ENCODE measurements around the gene MYO9B. TPM values are rescaled to one million over a fixed set of nuclear protein-coding genes. Genes with fewer than 3 reads are reported as not detected.

MYO9B gene
- total and polyA plus RNA-seq, 7 donors, result 24.6 to 95.0 (median 48.2) TPM

- H3K27ac ChIP-seq, result no peak overlapping the region
- 94 to 95% methylated on average over 5 of the region's 5 CpGs for WGBS, 2 donors
- peaks cover 0 to 63% (median 33%) of the 10 kb centered on the region in 4 donors for H3K36me3 ChIP-seq
- TF ChIP-seq CTCF (IDR thresholded peaks at IDR 0.05), result no peak
- TF ChIP-seq POLR2A (IDR thresholded peaks at IDR 0.05), result no peak
- no peak for TF ChIP-seq POLR2AphosphoS5 (IDR thresholded peaks at IDR 0.05)
- TF ChIP-seq EP300 (IDR thresholded peaks at IDR 0.05), result no peak
- DNase-seq, result no peak
- no peaks in the 10 kb centered on the region for H3K9me3 ChIP-seq
- peaks cover 0 to 19% (median 14%) of the 10 kb centered on the region in 4 donors for H3K4me1 ChIP-seq
- intact Hi-C loops (cut with DNase I), result no loop called here
- no peak overlapping the region for H3K4me3 ChIP-seq
- no peaks in the 10 kb centered on the region for H3K27me3 ChIP-seq
Observed at GRCh38 chr19:17213334-17213733, 137.8 kb downstream of the MYO9B start.

- WGBS, 2 donors, result 30 to 41% methylated on average over 16 of the region's 16 CpGs
- Histone ChIP-seq H3K27ac (peak overlapping the region; percentile 85 to 93 (median 90)), H3K36me3 (peaks cover 0 to 59% (median 30%) of the 10 kb centered on the region in 4 donors), H3K27me3 (no peaks in the 10 kb centered on the region), H3K9me3 (no peaks in the 10 kb centered on the region), H3K4me3 (peak overlapping the region; percentile 61 to 91 (median 76)), H3K4me1 (peaks cover 0 to 19% (median 14%) of the 10 kb centered on the region in 4 donors)
- TF ChIP-seq POLR2A (IDR thresholded peaks at IDR 0.05) (no peak), POLR2AphosphoS5 (IDR thresholded peaks at IDR 0.05) (no peak), CTCF (IDR thresholded peaks at IDR 0.05) (no peak), EP300 (IDR thresholded peaks at IDR 0.05) (no peak)
- no peak for DNase-seq
- intact Hi-C loops (cut with DNase I), result loop anchor here (2.0 kb wide), 1 partner anchor 52 kb away; the partner anchor contains the start of gene BABAM1
Observed at GRCh38 chr19:17214508-17215126, 139.0 kb downstream of the MYO9B start.

DNA sequence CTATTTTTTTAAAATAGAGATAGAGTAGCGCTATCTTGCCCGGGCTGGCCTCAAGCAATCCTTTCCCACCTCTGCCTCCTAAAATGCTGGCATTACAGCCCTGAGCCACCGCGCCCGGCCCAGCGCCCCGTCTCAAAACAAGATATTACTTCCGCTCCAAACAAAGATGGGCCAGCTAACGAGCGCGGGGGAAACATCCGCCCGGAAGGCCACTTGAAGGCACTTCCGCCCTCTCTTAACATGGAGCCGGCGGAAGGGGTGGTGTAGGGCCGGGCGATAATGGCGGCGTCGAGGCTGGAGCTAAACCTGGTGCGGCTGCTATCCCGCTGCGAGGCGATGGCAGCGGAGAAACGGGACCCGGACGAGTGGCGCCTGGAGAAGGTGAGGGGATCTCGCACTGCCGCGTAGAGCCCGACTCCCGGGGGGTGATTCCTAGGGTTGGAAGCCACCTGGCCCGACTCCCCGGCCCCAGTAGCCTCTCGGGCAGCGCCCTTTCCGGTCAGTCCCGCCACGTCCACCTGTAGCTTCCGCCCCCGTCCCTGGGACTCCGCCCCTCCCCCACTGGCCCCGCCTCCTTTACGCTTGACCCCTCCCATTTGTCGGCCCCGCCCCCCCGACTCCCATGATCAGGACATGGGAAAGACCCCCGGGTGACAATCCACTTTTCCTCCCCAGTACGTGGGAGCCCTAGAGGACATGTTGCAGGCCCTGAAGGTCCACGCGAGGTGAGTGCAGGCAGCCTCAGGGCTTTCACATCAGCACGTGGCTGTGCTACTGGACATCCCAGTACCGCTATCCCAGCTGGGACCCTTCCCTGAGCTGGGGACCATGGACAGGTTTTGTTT, 139.8 kb downstream of the MYO9B start, which contains the start of gene USE1:
Gene USE1, plus strand, starts transcription at position 231 of the 845 bp plus-strand sequence. Its CDS starts 49 bp downstream, at position 280.
- Histone ChIP-seq H3K9me3 (no peaks in the 10 kb centered on the region), H3K27me3 (no peaks in the 10 kb centered on the region), H3K27ac (peak within 1 kb of the TSS; percentile 85 to 93 (median 90)), H3K4me1 (peaks cover 0 to 19% (median 15%) of the 10 kb centered on the region in 4 donors), H3K4me3 (peak within 1 kb of the TSS; percentile 61 to 91 (median 76)), H3K36me3 (peaks cover 0 to 53% (median 27%) of the 10 kb centered on the region in 4 donors)
- TF ChIP-seq POLR2AphosphoS5 (IDR thresholded peaks at IDR 0.05), result peak; percentile 56 to 77 (median 74)
- TF ChIP-seq CTCF (IDR thresholded peaks at IDR 0.05), result no peak
- TF ChIP-seq POLR2A (IDR thresholded peaks at IDR 0.05), result peak; percentile 6 to 43
- intact Hi-C loops (cut with DNase I), result loop anchor here (2.0 kb wide), 1 partner anchor 51 kb away; the partner anchor contains the start of gene BABAM1
- DNase-seq, result peak; percentile 96
- 5% methylated on average over 56 of the region's 56 CpGs for WGBS, 2 donors

GRCh38 chr19:17216058-17216670, 140.6 kb downstream of the MYO9B start:
- intact Hi-C loops (cut with DNase I), result no loop called here
- H3K9me3 ChIP-seq, result no peaks in the 10 kb centered on the region
- TF ChIP-seq POLR2A (IDR thresholded peaks at IDR 0.05) (no peak), EP300 (IDR thresholded peaks at IDR 0.05) (no peak)
- no peak for DNase-seq
- peaks cover 0 to 45% (median 23%) of the 10 kb centered on the region in 4 donors for H3K36me3 ChIP-seq
- peak overlapping the region in 3 of 4 donors; percentile 61 to 79 (median 73) for H3K4me3 ChIP-seq
- peaks cover 0 to 20% (median 15%) of the 10 kb centered on the region in 4 donors for H3K4me1 ChIP-seq
- peak overlapping the region; percentile 85 to 93 (median 90) for H3K27ac ChIP-seq
- no peaks in the 10 kb centered on the region for H3K27me3 ChIP-seq
- WGBS, 2 donors, result 79 to 84% methylated on average over 13 of the region's 13 CpGs

All from sigmoid colon (tissue), 7 donors.